Measurements from ENCODE around the gene ANO2.

ANO2 gene

GRCh38 chr12:5655120-5655519 lies 289.9 kb downstream of the ANO2 start:
- no peaks in the 10 kb centered on the region for H3K4me1 Mint-ChIP-seq
- H3K27me3 Mint-ChIP-seq = peaks cover 4 to 6% of the 10 kb centered on the region in 2 donors
- no peak overlapping the region for H3K27ac Mint-ChIP-seq
- peaks cover 0 to 2% of the 10 kb centered on the region in 2 donors for H3K9me3 Mint-ChIP-seq
- H3K36me3 Mint-ChIP-seq = no peaks in the 10 kb centered on the region
- H3K4me3 Mint-ChIP-seq = no peak overlapping the region
- no peak for DNase-seq
- no peak for ATAC-seq (replicated peaks)

- H3K27ac Mint-ChIP-seq = no peak overlapping the region
- no peak for DNase-seq
- no peaks in the 10 kb centered on the region for H3K36me3 Mint-ChIP-seq
- no peak for ATAC-seq (replicated peaks)
- H3K9me3 Mint-ChIP-seq = peaks cover 0 to 2% of the 10 kb centered on the region in 2 donors
- peaks cover 6 to 8% of the 10 kb centered on the region in 2 donors for H3K27me3 Mint-ChIP-seq
- no peak overlapping the region for H3K4me3 Mint-ChIP-seq
- no peaks in the 10 kb centered on the region for H3K4me1 Mint-ChIP-seq
These were observed 291.0 kb downstream of the ANO2 start for GRCh38 chr12:5654019-5654418.

GRCh38 chr12:5650829-5651461 lies 294.1 kb downstream of the ANO2 start:
- Mint-ChIP-seq H3K9me3 (peaks cover 0 to 2% of the 10 kb centered on the region in 2 donors), H3K27me3 (peaks cover 6 to 26% of the 10 kb centered on the region in 2 donors), H3K36me3 (no peaks in the 10 kb centered on the region), H3K4me1 (no peaks in the 10 kb centered on the region), H3K4me3 (no peak overlapping the region), H3K27ac (no peak overlapping the region)
- DNase-seq = no peak
- no peak for ATAC-seq (replicated peaks)

- no peaks in the 10 kb centered on the region for H3K4me1 Mint-ChIP-seq
- H3K9me3 Mint-ChIP-seq = peaks cover 0 to 2% of the 10 kb centered on the region in 2 donors
- no peak overlapping the region for H3K27ac Mint-ChIP-seq
- H3K27me3 Mint-ChIP-seq = peaks cover 6 to 26% of the 10 kb centered on the region in 2 donors
- H3K36me3 Mint-ChIP-seq = no peaks in the 10 kb centered on the region
- ATAC-seq (replicated peaks) (no peak), DNase-seq (no peak)
- H3K4me3 Mint-ChIP-seq = no peak overlapping the region
These were observed 294.8 kb downstream of the ANO2 start for GRCh38 chr12:5650281-5650680.

GRCh38 chr12:5648692-5649359 lies 296.2 kb downstream of the ANO2 start:
- DNase-seq (no peak), ATAC-seq (replicated peaks) (peak in 1 of 2 donors; percentile 42)
- Mint-ChIP-seq H3K27ac (no peak overlapping the region), H3K4me3 (no peak overlapping the region), H3K4me1 (no peaks in the 10 kb centered on the region), H3K27me3 (peaks cover 6 to 26% of the 10 kb centered on the region in 2 donors), H3K36me3 (no peaks in the 10 kb centered on the region), H3K9me3 (peaks cover 0 to 2% of the 10 kb centered on the region in 2 donors)

GRCh38 chr12:5643266-5643665 lies 301.8 kb downstream of the ANO2 start:
- DNase-seq (no peak), ATAC-seq (replicated peaks) (no peak)
- Mint-ChIP-seq H3K4me3 (no peak overlapping the region), H3K27me3 (peaks cover 5 to 10% of the 10 kb centered on the region in 2 donors), H3K9me3 (no peaks in the 10 kb centered on the region), H3K4me1 (no peaks in the 10 kb centered on the region), H3K36me3 (no peaks in the 10 kb centered on the region), H3K27ac (no peak overlapping the region)

GRCh38 chr12:5637698-5638097 lies 307.4 kb downstream of the ANO2 start:
- DNase-seq = no peak
- Mint-ChIP-seq H3K4me1 (no peaks in the 10 kb centered on the region), H3K9me3 (no peaks in the 10 kb centered on the region), H3K27me3 (peaks cover 11 to 21% of the 10 kb centered on the region in 2 donors), H3K36me3 (no peaks in the 10 kb centered on the region), H3K27ac (no peak overlapping the region), H3K4me3 (no peak overlapping the region)
- ATAC-seq (replicated peaks) = no peak

- Mint-ChIP-seq H3K36me3 (no peaks in the 10 kb centered on the region), H3K9me3 (no peaks in the 10 kb centered on the region), H3K27me3 (peaks cover 11 to 21% of the 10 kb centered on the region in 2 donors), H3K27ac (no peak overlapping the region), H3K4me3 (no peak overlapping the region), H3K4me1 (no peaks in the 10 kb centered on the region)
- no peak for ATAC-seq (replicated peaks)
- DNase-seq = no peak
These were observed 308.2 kb downstream of the ANO2 start for GRCh38 chr12:5636907-5637306.

- Mint-ChIP-seq H3K36me3 (no peaks in the 10 kb centered on the region), H3K4me3 (no peak overlapping the region), H3K9me3 (no peaks in the 10 kb centered on the region), H3K27ac (no peak overlapping the region), H3K4me1 (no peaks in the 10 kb centered on the region), H3K27me3 (peaks cover 17 to 28% of the 10 kb centered on the region in 2 donors)
- ATAC-seq (replicated peaks) (no peak), DNase-seq (no peak)
These were observed 312.0 kb downstream of the ANO2 start for GRCh38 chr12:5633106-5633505.

GRCh38 chr12:5632453-5632852 lies 312.6 kb downstream of the ANO2 start:
- H3K4me3 Mint-ChIP-seq = no peak overlapping the region
- H3K27me3 Mint-ChIP-seq = peaks cover 17 to 29% of the 10 kb centered on the region in 2 donors
- H3K4me1 Mint-ChIP-seq = no peaks in the 10 kb centered on the region
- ATAC-seq (replicated peaks) (no peak), DNase-seq (no peak)
- no peaks in the 10 kb centered on the region for H3K36me3 Mint-ChIP-seq
- no peak overlapping the region for H3K27ac Mint-ChIP-seq
- no peaks in the 10 kb centered on the region for H3K9me3 Mint-ChIP-seq

GRCh38 chr12:5631497-5631896 lies 313.6 kb downstream of the ANO2 start:
- H3K4me3 Mint-ChIP-seq = no peak overlapping the region
- H3K27me3 Mint-ChIP-seq = peaks cover 12 to 21% of the 10 kb centered on the region in 2 donors
- H3K27ac Mint-ChIP-seq = no peak overlapping the region
- no peaks in the 10 kb centered on the region for H3K9me3 Mint-ChIP-seq
- no peak for ATAC-seq (replicated peaks)
- DNase-seq = no peak
- H3K36me3 Mint-ChIP-seq = no peaks in the 10 kb centered on the region
- no peaks in the 10 kb centered on the region for H3K4me1 Mint-ChIP-seq

GRCh38 chr12:5630726-5631125 lies 314.3 kb downstream of the ANO2 start:
- Mint-ChIP-seq H3K27ac (no peak overlapping the region), H3K27me3 (peaks cover 12 to 29% of the 10 kb centered on the region in 2 donors), H3K9me3 (no peaks in the 10 kb centered on the region), H3K36me3 (no peaks in the 10 kb centered on the region), H3K4me1 (no peaks in the 10 kb centered on the region), H3K4me3 (no peak overlapping the region)
- ATAC-seq (replicated peaks) = no peak
- no peak for DNase-seq

- DNase-seq (no peak), ATAC-seq (replicated peaks) (no peak)
- Mint-ChIP-seq H3K27ac (no peak overlapping the region), H3K27me3 (peaks cover 7 to 32% of the 10 kb centered on the region in 2 donors), H3K4me3 (no peak overlapping the region), H3K36me3 (no peaks in the 10 kb centered on the region), H3K9me3 (no peaks in the 10 kb centered on the region), H3K4me1 (no peaks in the 10 kb centered on the region)
These were observed 316.6 kb downstream of the ANO2 start for GRCh38 chr12:5628501-5628900.

- Mint-ChIP-seq H3K4me3 (no peak overlapping the region), H3K27me3 (peaks cover 6 to 30% of the 10 kb centered on the region in 2 donors), H3K36me3 (no peaks in the 10 kb centered on the region), H3K9me3 (no peaks in the 10 kb centered on the region), H3K27ac (no peak overlapping the region), H3K4me1 (no peaks in the 10 kb centered on the region)
- ATAC-seq (replicated peaks) = no peak
- DNase-seq = no peak
These were observed 317.9 kb downstream of the ANO2 start for GRCh38 chr12:5627053-5627630.

- Mint-ChIP-seq H3K4me1 (no peaks in the 10 kb centered on the region), H3K27me3 (peaks cover 7 to 29% of the 10 kb centered on the region in 2 donors), H3K27ac (no peak overlapping the region), H3K4me3 (no peak overlapping the region), H3K9me3 (no peaks in the 10 kb centered on the region), H3K36me3 (no peaks in the 10 kb centered on the region)
- no peak for ATAC-seq (replicated peaks)
- no peak for DNase-seq
These were observed 318.9 kb downstream of the ANO2 start for GRCh38 chr12:5626151-5626550.

All from stimulated activated naive B cell treated with anti-CD40 and anti-IgM and Interleukin-4, amounts not matched to agents 10 μg/mL and 1 μg/mL and 100 μg/mL, for 72 hours (primary cell).